ENCODE measurements around the gene PCDHGB5.
"Not testable (repeated sequence)": the region's sequence is repeated elsewhere in the genome, so short reads cannot be mapped to it uniquely, and the experiment has no call there.

PCDHGB5 gene

GRCh38 chr5:141373673-141374317 is 24.0 kb upstream of the PCDHGB5 start, which contains the start of gene PCDHGA6:
Gene PCDHGA6 (plus strand): TSS chr5:141373891. CDS start chr5:141374084, 193 bp downstream.
- DNase-seq: no peak
- in situ Hi-C loops (cut with MboI; ENCODE audit: low pct_unique_long_range_greater_than_20kb, low sequenced_read_pairs): loop anchor here (25.0 kb wide), 1 partner anchor 189 kb away; no protein-coding TSS in a partner anchor

GRCh38 chr5:141374627-141375026 is 23.1 kb upstream of the PCDHGB5 start:
- no peak for DNase-seq

GRCh38 chr5:141375444-141376155 is 22.1 kb upstream of the PCDHGB5 start:
- DNase-seq; in situ Hi-C loops (cut with MboI; ENCODE audit: low pct_unique_long_range_greater_than_20kb, low sequenced_read_pairs): not testable (repeated sequence)

More at GRCh38 chr5:141374627-141375026, 23.1 kb upstream of the PCDHGB5 start:
- in situ Hi-C loops (cut with MboI; ENCODE audit: low pct_unique_long_range_greater_than_20kb, low sequenced_read_pairs): loop anchor here (25.0 kb wide), 1 partner anchor 188 kb away; no protein-coding TSS in a partner anchor

GRCh38 chr5:141382469-141383294 is 15.1 kb upstream of the PCDHGB5 start, which contains the start of gene PCDHGA7:
Gene PCDHGA7 (plus strand): TSS chr5:141382742. CDS start chr5:141382900, 158 bp downstream.
- in situ Hi-C loops (cut with MboI; ENCODE audit: low pct_unique_long_range_greater_than_20kb, low sequenced_read_pairs): no loop called here
- no peak for DNase-seq

- DNase-seq: no peak
- in situ Hi-C loops (cut with MboI; ENCODE audit: low pct_unique_long_range_greater_than_20kb, low sequenced_read_pairs): no loop called here
Observed at GRCh38 chr5:141383345-141383744, 14.4 kb upstream of the PCDHGB5 start.

- in situ Hi-C loops (cut with MboI; ENCODE audit: low pct_unique_long_range_greater_than_20kb, low sequenced_read_pairs): no loop called here
- DNase-seq: no peak
Observed at GRCh38 chr5:141384471-141385267, 13.1 kb upstream of the PCDHGB5 start.

GRCh38 chr5:141387557-141388311 is 10.0 kb upstream of the PCDHGB5 start, which contains the start of gene PCDHGB4:
Gene PCDHGB4 (plus strand): TSS chr5:141387698. CDS start chr5:141387885, 187 bp downstream.
- DNase-seq; in situ Hi-C loops (cut with MboI; ENCODE audit: low pct_unique_long_range_greater_than_20kb, low sequenced_read_pairs): not testable (repeated sequence)

- no peak for DNase-seq
- in situ Hi-C loops (cut with MboI; ENCODE audit: low pct_unique_long_range_greater_than_20kb, low sequenced_read_pairs): no loop called here
Observed at GRCh38 chr5:141388661-141389060, 9.1 kb upstream of the PCDHGB5 start.

GRCh38 chr5:141389153-141390042 is 8.3 kb upstream of the PCDHGB5 start:
- no peak for DNase-seq

GRCh38 chr5:141392429-141393198 is 5.1 kb upstream of the PCDHGB5 start, which contains the start of gene PCDHGA8:
Gene PCDHGA8 (plus strand): TSS chr5:141392633. CDS start chr5:141392814, 181 bp downstream.
- in situ Hi-C loops (cut with MboI; ENCODE audit: low pct_unique_long_range_greater_than_20kb, low sequenced_read_pairs): no loop called here
- no peak for DNase-seq

More at GRCh38 chr5:141389153-141390042, 8.3 kb upstream of the PCDHGB5 start:
- in situ Hi-C loops (cut with MboI; ENCODE audit: low pct_unique_long_range_greater_than_20kb, low sequenced_read_pairs): no loop called here

GRCh38 chr5:141393267-141393666 is 4.5 kb upstream of the PCDHGB5 start:
- no peak for DNase-seq
- in situ Hi-C loops (cut with MboI; ENCODE audit: low pct_unique_long_range_greater_than_20kb, low sequenced_read_pairs): no loop called here

- DNase-seq; in situ Hi-C loops (cut with MboI; ENCODE audit: low pct_unique_long_range_greater_than_20kb, low sequenced_read_pairs): not testable (repeated sequence)
Observed at GRCh38 chr5:141394401-141395187, 3.2 kb upstream of the PCDHGB5 start.

GRCh38 chr5:141398608-141399007 is 861 bp downstream of the PCDHGB5 start:
- in situ Hi-C loops (cut with MboI; ENCODE audit: low pct_unique_long_range_greater_than_20kb, low sequenced_read_pairs): no loop called here
- DNase-seq: no peak

GRCh38 chr5:141399555-141400258 is 2.0 kb downstream of the PCDHGB5 start:
- DNase-seq: no peak
- in situ Hi-C loops (cut with MboI; ENCODE audit: low pct_unique_long_range_greater_than_20kb, low sequenced_read_pairs): no loop called here
